NCI-H146 treated with DMSO at 0.1 percent for 48 hours (cell line): ENCODE results near the gene ZFR.
"Not testable (repeated sequence)": the region's sequence is repeated elsewhere in the genome, so short reads cannot be mapped to it uniquely, and the experiment has no call there.

Source experiments
- DNase-seq: peaks from one replicate; lab custom pipeline; 2025; ENCODE audit not compliant: unreplicated experiment; lab: John Stamatoyannopoulos, UW

ZFR gene

GRCh38 chr5:32413466-32414263 lies 30.9 kb downstream of the ZFR start:
- no peak for DNase-seq

- no peak for DNase-seq
These were observed 33.9 kb downstream of the ZFR start for GRCh38 chr5:32410630-32411029.

- DNase-seq: no peak
These were observed 37.9 kb downstream of the ZFR start for GRCh38 chr5:32406650-32407049.

GRCh38 chr5:32405507-32405906 lies 39.0 kb downstream of the ZFR start:
- DNase-seq: no peak

GRCh38 chr5:32403760-32404159 lies 40.8 kb downstream of the ZFR start:
- no peak for DNase-seq

GRCh38 chr5:32400401-32400800 lies 44.1 kb downstream of the ZFR start:
- DNase-seq: no peak

- DNase-seq: not testable (repeated sequence)
These were observed 45.8 kb downstream of the ZFR start for GRCh38 chr5:32398754-32399153.

GRCh38 chr5:32394981-32395380 lies 49.6 kb downstream of the ZFR start:
- DNase-seq: no peak

- no peak for DNase-seq
These were observed 52.5 kb downstream of the ZFR start for GRCh38 chr5:32392039-32392438.

GRCh38 chr5:32390819-32391591 lies 53.5 kb downstream of the ZFR start:
- DNase-seq: no peak

- no peak for DNase-seq
These were observed 56.0 kb downstream of the ZFR start for GRCh38 chr5:32388432-32389129.

- DNase-seq: no peak
These were observed 56.7 kb downstream of the ZFR start for GRCh38 chr5:32387841-32388240.

- no peak for DNase-seq
These were observed 57.3 kb downstream of the ZFR start for GRCh38 chr5:32387211-32387610.

- DNase-seq: no peak
These were observed 59.9 kb downstream of the ZFR start for GRCh38 chr5:32384621-32385020.

GRCh38 chr5:32383586-32383985 lies 61.0 kb downstream of the ZFR start:
- no peak for DNase-seq

- no peak for DNase-seq
These were observed 61.5 kb downstream of the ZFR start for GRCh38 chr5:32383065-32383464.

GRCh38 chr5:32379421-32379820 lies 65.1 kb downstream of the ZFR start:
- no peak for DNase-seq

- DNase-seq: no peak
These were observed 65.6 kb downstream of the ZFR start for GRCh38 chr5:32378966-32379365.

- no peak for DNase-seq
These were observed 74.9 kb downstream of the ZFR start for GRCh38 chr5:32369542-32370155.

GRCh38 chr5:32369032-32369431 lies 75.5 kb downstream of the ZFR start:
- no peak for DNase-seq

- not testable (repeated sequence) for DNase-seq
These were observed 77.3 kb downstream of the ZFR start for GRCh38 chr5:32367271-32367670.
